K562 (cell line): ENCODE data around the gene PTPN9. TPM values are rescaled to one million over a fixed set of nuclear protein-coding genes. Genes with fewer than 3 reads are reported as not detected.

Source experiments
- ATAC-seq: fragments of 200-7000 bp; cut with Tn5 transposase; 3 replicates; pipeline ENCODE4 v1.9.1; 2020; ENCODE audit warnings: moderate library complexity
- BruUV-seq: library from RNA; stranded (reverse); fragments of 400-500 nt; replicated peaks from 2 replicates; lab custom pipeline; 2021; lab: Mats Ljungman, UMichigan
- CTCF ChIA-PET: fragments of 300-600 bp; formaldehyde crosslinking; extraction: SDS; loops from one replicate; lab custom pipeline; 2021; ENCODE audit warnings: low intra/inter-chr PET ratio; lab: Yijun Ruan, JAX
- POLR2A ChIA-PET: fragments of 300-600, 350-650 bp; sonication (Branson Sonifier 250); formaldehyde crosslinking; extraction: SDS; loops from one replicate; lab custom pipeline; 2021; ENCODE audit warnings: antibody characterized with exemption, inconsistent platforms; lab: Yijun Ruan, JAX
- DNase-seq, 4 experiments: peaks; one replicate each; pipeline versions ENCODE4 v3.0.0 to v3.0.0-alpha.2; 2011 to 2018; ENCODE audit warnings: low spot score in 3 of 4, mixed read lengths in 3 of 4; ENCODE audit errors: extremely low read depth in 1 of 4
- FAIRE-seq: peaks from 2 replicates; lab custom pipeline; 2011; peaks lifted over from hg19 to GRCh38; lab: Jason Lieb, UNC
- H2AFZ ChIP-seq: 2 replicates; pipeline ENCODE4 v1.6.0; 2011; ENCODE audit warnings: low read depth, low read length, control low read depth, inconsistent platforms
- H3K27ac ChIP-seq: fragments of 200-600 bp; 3 replicates; pipeline ENCODE4 v1.8.0; 2011; ENCODE audit warnings: low read depth, mild to moderate bottlenecking, control low read depth, inconsistent platforms, low read length, moderate library complexity, mixed read lengths; ENCODE audit errors: extremely low read depth
- H3K27me3 ChIP-seq, 2 experiments: fragments of 300-600 bp in 1 of 2; 2 replicates in 1 of 2; 3 replicates in 1 of 2; pipeline versions ENCODE4 v1.6.0 to v1.8.0; 2011; ENCODE audit warnings: inconsistent platforms in 2 of 2, low read length in 2 of 2, mild to moderate bottlenecking in 1 of 2, mixed read lengths in 1 of 2, moderate library complexity in 1 of 2; ENCODE audit not compliant: control insufficient read depth in 2 of 2, insufficient read depth in 2 of 2
- H3K36me3 ChIP-seq: fragments of 300-600 bp; 3 replicates; pipeline ENCODE4 v1.8.0; 2011; ENCODE audit warnings: mild to moderate bottlenecking, low read length, inconsistent platforms; ENCODE audit not compliant: control insufficient read depth, insufficient read depth
- H3K4me1 ChIP-seq, 2 experiments: fragments of 200-600 bp in 1 of 2; replicated peaks in 1 of 2; 2 replicates in 1 of 2; 3 replicates in 1 of 2; pipeline versions ENCODE4 v1.5.1 to v1.8.0; 2011; ENCODE audit warnings: inconsistent platforms in 2 of 2, low read length in 2 of 2, mild to moderate bottlenecking in 1 of 2, mixed read lengths in 1 of 2, moderate library complexity in 1 of 2; ENCODE audit not compliant: control insufficient read depth in 2 of 2, insufficient read depth in 2 of 2
- H3K4me2 ChIP-seq: 2 replicates; pipeline ENCODE4 v1.6.1; 2011; ENCODE audit warnings: low read length, control low read depth, inconsistent platforms, mixed read lengths; ENCODE audit not compliant: insufficient read depth
- H3K4me3 ChIP-seq: fragments of 200-600 bp; sonication (generic), shearing (Covaris generic); 2 replicates; pipeline ENCODE4 v1.5.1; 2016; ENCODE audit warnings: control low read depth, inconsistent platforms
- H3K79me2 ChIP-seq: fragments of 200-600 bp; 3 replicates; pipeline ENCODE4 v1.8.0; 2011; ENCODE audit warnings: low read length, inconsistent platforms; ENCODE audit not compliant: control insufficient read depth, insufficient read depth
- H3K9ac ChIP-seq, 2 experiments: 2 replicates each; pipeline versions ENCODE4 v1.6.0 to v1.6.1; 2011; ENCODE audit warnings: low read depth in 2 of 2, low read length in 2 of 2, control low read depth in 1 of 2, inconsistent platforms in 1 of 2, mild to moderate bottlenecking in 1 of 2, mixed read lengths in 1 of 2; ENCODE audit not compliant: insufficient read depth in 1 of 2
- H3K9me1 ChIP-seq: one replicate; pipeline ENCODE4 v1.6.0; 2011; ENCODE audit warnings: inconsistent platforms, mild to moderate bottlenecking, low read length, moderate library complexity; ENCODE audit not compliant: control insufficient read depth, insufficient read depth
- H3K9me3 ChIP-seq: replicated peaks from 2 replicates; pipeline ENCODE4 v1.5.1; 2011; ENCODE audit warnings: low read depth, low read length, inconsistent platforms; ENCODE audit not compliant: control insufficient read depth, insufficient read depth
- H4K20me1 ChIP-seq: replicated peaks from 2 replicates; pipeline ENCODE4 v1.6.1; 2011; ENCODE audit warnings: low read length, inconsistent platforms, mixed read lengths; ENCODE audit not compliant: control insufficient read depth, insufficient read depth
- FIP1L1 ChIP-seq: fragments of 200-400 bp; formaldehyde crosslinking; IDR thresholded peaks from 2 replicates; pipeline ENCODE4 v1.6.1; 2018; ENCODE audit warnings: mild to moderate bottlenecking, low read depth, low read length; ENCODE audit not compliant: poor library complexity, severe bottlenecking
- FOXJ2 ChIP-seq: fragments of 200-800 bp; sonication (Bioruptor generic); IDR thresholded peaks from 2 replicates; pipeline ENCODE4 v1.6.1; 2016; ENCODE audit warnings: missing genetic modification characterization, missing compliant biosample characterization
- HES1 ChIP-seq: fragments of 450-650 bp; IDR thresholded peaks from 2 replicates; pipeline ENCODE4 v1.6.1; 2016; ENCODE audit warnings: low read depth, mild to moderate bottlenecking, moderate library complexity
- NFXL1 ChIP-seq: fragments of 450-650 bp; formaldehyde crosslinking; IDR thresholded peaks from 2 replicates; pipeline ENCODE4 v1.4.0; 2021; ENCODE audit warnings: mild to moderate bottlenecking
- NKRF ChIP-seq: fragments of 450-650 bp; IDR thresholded peaks from 2 replicates; pipeline ENCODE4 v1.6.1; 2016; ENCODE audit warnings: borderline replicate concordance
- RBFOX2 ChIP-seq: fragments of 200-400 bp; formaldehyde crosslinking; IDR thresholded peaks from 2 replicates; pipeline ENCODE4 v1.6.1; 2017; ENCODE audit warnings: low read depth, mild to moderate bottlenecking, low read length, moderate library complexity
- SAP30 ChIP-seq: fragments of 200-600 bp; sonication (generic); IDR thresholded peaks from 2 replicates; pipeline ENCODE4 v1.6.1; 2012; ENCODE audit warnings: borderline replicate concordance, low read depth, mild to moderate bottlenecking, moderate library complexity, low read length, control low read depth, inconsistent platforms; ENCODE audit not compliant: insufficient read depth, poor library complexity, severe bottlenecking
- SUPT5H ChIP-seq: fragments of 450-650 bp; IDR thresholded peaks from 2 replicates; pipeline ENCODE4 v1.6.1; 2016
- ZFX ChIP-seq: sonication (generic); formaldehyde crosslinking; IDR thresholded peaks from 2 replicates; pipeline ENCODE4 v1.8.0; 2022; ENCODE audit warnings: mild to moderate bottlenecking, missing genetic modification reagents, moderate library complexity
- WGBS: fragments of 100-300 bp; shearing (Covaris generic); methylation state at CpG from one replicate; pipeline ENCODE4 v1.1.6; 2016; ENCODE audit warnings: low coverage, mixed read lengths; ENCODE audit not compliant: insufficient coverage; ENCODE audit errors: missing lambda C conversion rate; 5-methylcytosine and 5-hydroxymethylcytosine counted together
- in situ Hi-C: fragments of 300-500 bp; cut with MboI; formaldehyde crosslinking; loops from 4 replicates; pipeline ENCODE4 v1.15.0; 2018; ENCODE audit warnings: inconsistent platforms, mixed read lengths
- intact Hi-C: fragments of 100-400 bp; cut with micrococcal nuclease; formaldehyde crosslinking; loops from 2 replicates; pipeline ENCODE4 v1.14.2; 2022
- polyA plus RNA-seq, 8 experiments: library from polyadenylated mRNA; depleted of rRNA in 4 of 8; stranded (reverse) in 5 of 8; unstranded in 3 of 8; fragments of >200 nt; fragmentation: Nextera tagmentation in 2 of 8; fragmentation: Illumina TruSeq in 1 of 8; extraction: Ambion mirVana in 2 of 8; extraction: Trizol in 1 of 8; gene quantifications; 2 replicates each; pipeline versions ENCODE4 v1.2.1 to v1.2.3, GENCODE V29; 2011 to 2014; ENCODE audit warnings: inconsistent platforms in 1 of 8, missing spikeins in 1 of 8
- total RNA-seq, 7 experiments: library from RNA; depleted of rRNA in 6 of 7; stranded (reverse); fragments of >200 nt in 6 of 7; fragmentation: Illumina TruSeq in 2 of 7; extraction: Trizol in 2 of 7; gene quantifications; 2 replicates each; pipeline versions ENCODE4 v1.2.1 to v1.2.3, GENCODE V29; 2011 to 2021; ENCODE audit warnings: low replicate concordance in 1 of 7
- TF ChIP-seq, protein P1 (sequence below): fragments of 250-450 bp; sonication (Bioruptor Pico); IDR thresholded peaks from 2 replicates; pipeline ENCODE4 v1.9.0; 2021; ENCODE audit warnings: mild to moderate bottlenecking, inconsistent platforms
- TF ChIP-seq, protein P2 (sequence below), 2 experiments: fragments of 200-800 bp in 1 of 2; sonication (Bioruptor generic) in 1 of 2; sonication (generic) in 1 of 2; formaldehyde crosslinking in 1 of 2; IDR thresholded peaks in 1 of 2; conservative IDR thresholded peaks in 1 of 2; 2 replicates each; pipeline versions ENCODE4 v1.5.0 to v1.6.1; 2016 to 2020; ENCODE audit warnings: missing compliant biosample characterization in 1 of 2, missing genetic modification characterization in 1 of 2, missing genetic modification reagents in 1 of 2

The PTPN9 gene
- total and polyA plus RNA-seq, 9 of the 15 experiments (the other 6 are each of a cell fraction or from before 2014, with no cell fraction given): 5.0 to 24.0 (median 14.2) TPM

DNA sequence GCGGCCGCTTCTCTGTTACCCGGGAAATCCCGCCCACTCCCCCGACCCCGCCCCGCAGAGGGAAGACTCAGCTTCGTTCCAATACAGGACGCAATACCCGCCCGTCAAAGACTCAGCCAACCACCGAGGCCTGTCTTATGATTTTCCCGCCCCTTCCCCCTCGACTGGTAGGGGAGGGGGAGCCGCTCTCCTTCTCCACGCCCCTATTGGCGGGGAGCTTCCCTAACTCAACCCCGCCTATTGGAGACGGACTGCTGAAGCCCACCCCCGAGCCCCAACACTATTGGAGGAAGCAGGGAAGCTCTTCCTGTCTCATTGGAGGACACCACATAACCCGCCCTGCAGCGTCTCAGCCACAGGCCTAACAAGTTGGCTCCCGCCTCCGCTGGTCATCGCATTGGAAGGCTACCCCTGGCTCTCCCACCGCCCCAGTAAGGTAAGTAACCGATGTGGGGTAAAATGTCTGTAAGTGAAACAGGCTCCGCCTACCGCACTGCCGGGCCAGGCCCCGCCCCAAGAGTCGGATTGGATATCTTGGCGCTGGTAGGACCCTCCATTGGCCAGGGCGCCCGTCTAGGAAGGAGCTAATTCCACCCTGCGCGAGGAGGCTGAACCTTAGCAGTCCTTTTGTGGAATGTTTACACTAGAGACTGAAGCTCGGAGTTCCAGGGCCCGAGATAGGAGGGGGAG is 127.3 kb downstream of the PTPN9 start, which contains the start of gene SIN3A (continued):
- TF ChIP-seq, protein P1, sequence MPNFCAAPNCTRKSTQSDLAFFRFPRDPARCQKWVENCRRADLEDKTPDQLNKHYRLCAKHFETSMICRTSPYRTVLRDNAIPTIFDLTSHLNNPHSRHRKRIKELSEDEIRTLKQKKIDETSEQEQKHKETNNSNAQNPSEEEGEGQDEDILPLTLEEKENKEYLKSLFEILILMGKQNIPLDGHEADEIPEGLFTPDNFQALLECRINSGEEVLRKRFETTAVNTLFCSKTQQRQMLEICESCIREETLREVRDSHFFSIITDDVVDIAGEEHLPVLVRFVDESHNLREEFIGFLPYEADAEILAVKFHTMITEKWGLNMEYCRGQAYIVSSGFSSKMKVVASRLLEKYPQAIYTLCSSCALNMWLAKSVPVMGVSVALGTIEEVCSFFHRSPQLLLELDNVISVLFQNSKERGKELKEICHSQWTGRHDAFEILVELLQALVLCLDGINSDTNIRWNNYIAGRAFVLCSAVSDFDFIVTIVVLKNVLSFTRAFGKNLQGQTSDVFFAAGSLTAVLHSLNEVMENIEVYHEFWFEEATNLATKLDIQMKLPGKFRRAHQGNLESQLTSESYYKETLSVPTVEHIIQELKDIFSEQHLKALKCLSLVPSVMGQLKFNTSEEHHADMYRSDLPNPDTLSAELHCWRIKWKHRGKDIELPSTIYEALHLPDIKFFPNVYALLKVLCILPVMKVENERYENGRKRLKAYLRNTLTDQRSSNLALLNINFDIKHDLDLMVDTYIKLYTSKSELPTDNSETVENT (CRISPR knock-in tag): peak; percentile 69; the same call in 1 of the 2 replicates

GRCh38 chr15:75451202-75451673 is 127.9 kb downstream of the PTPN9 start:
- CTCF ChIA-PET: no interaction called here
- H3K79me2 ChIP-seq: peaks cover 68% of the 10 kb centered on the region
- H3K9me1 ChIP-seq: peaks cover 7% of the 10 kb centered on the region
- BruUV-seq: no TSS peak
- FAIRE-seq (no peak), ATAC-seq (no peak), DNase-seq (no peak)
- H3K4me2 ChIP-seq: peak overlapping the region; percentile 79; the same call in 1 of the 2 replicates
- WGBS: 2% methylated on average over 19 of the region's 45 CpGs
- no peaks in the 10 kb centered on the region for H3K27me3 ChIP-seq
- peaks cover 14% of the 10 kb centered on the region for H4K20me1 ChIP-seq
- POLR2A ChIA-PET: interaction anchor here (0.6 to 2.1 kb wide), 16 partner anchors 10 to 1994 kb away, joined by 3 to 7 read pairs (median 4); partner anchors contain the start of genes IMP3, PTPN9 and SNUPN
- peak overlapping the region; percentile 86 for H3K4me3 ChIP-seq
- intact Hi-C loops (loop anchor here (2.0 to 5.0 kb wide), 2 partner anchors 126 to 190 kb away; partner anchors contain the start of genes IMP3 and PTPN9), in situ Hi-C loops (no loop called here)
- H3K27ac ChIP-seq: peak overlapping the region; percentile 92
- H3K9me3 ChIP-seq: no peaks in the 10 kb centered on the region
- H3K36me3 ChIP-seq: peaks cover 10% of the 10 kb centered on the region; the same call in 2 of the 3 replicates
- peak overlapping the region; percentile 66 for H2AFZ ChIP-seq
- H3K9ac ChIP-seq: peak overlapping the region; percentile 63 to 95; a peak in 3 of 4 replicates
- H3K4me1 ChIP-seq: peaks cover 8 to 36% of the 10 kb centered on the region in 2 experiments
- peak; percentile 50; the same call in 1 of the 2 replicates for TF ChIP-seq ZFX (CRISPR knock-in tag)
- TF ChIP-seq RBFOX2: peak; percentile 69
- TF ChIP-seq FIP1L1: peak; percentile 48
- 0 out of 2 replicates have a peak, but pooled peaks have one; percentile 9 for TF ChIP-seq SUPT5H
- TF ChIP-seq NFXL1 (CRISPR knock-in tag): no peak
- TF ChIP-seq NKRF: peak; percentile 60; the same call in 1 of the 2 replicates
- no peak for TF ChIP-seq HES1
- no peak for TF ChIP-seq FOXJ2 (tag)
- TF ChIP-seq, protein P2, sequence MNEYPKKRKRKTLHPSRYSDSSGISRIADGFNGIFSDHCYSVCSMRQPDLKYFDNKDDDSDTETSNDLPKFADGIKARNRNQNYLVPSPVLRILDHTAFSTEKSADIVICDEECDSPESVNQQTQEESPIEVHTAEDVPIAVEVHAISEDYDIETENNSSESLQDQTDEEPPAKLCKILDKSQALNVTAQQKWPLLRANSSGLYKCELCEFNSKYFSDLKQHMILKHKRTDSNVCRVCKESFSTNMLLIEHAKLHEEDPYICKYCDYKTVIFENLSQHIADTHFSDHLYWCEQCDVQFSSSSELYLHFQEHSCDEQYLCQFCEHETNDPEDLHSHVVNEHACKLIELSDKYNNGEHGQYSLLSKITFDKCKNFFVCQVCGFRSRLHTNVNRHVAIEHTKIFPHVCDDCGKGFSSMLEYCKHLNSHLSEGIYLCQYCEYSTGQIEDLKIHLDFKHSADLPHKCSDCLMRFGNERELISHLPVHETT (CRISPR knock-in tag; conservative IDR thresholded peaks at IDR 0.05 in 1 of 2, IDR thresholded peaks at IDR 0.05 in 1 of 2): peak in 1 of 2 experiments; percentile 93; a peak in 2 of 4 replicates
- peak; percentile 50 for TF ChIP-seq SAP30
